SK-N-SH (cell line): ENCODE results near the gene PLA2G2C. TPM values are rescaled to one million over a fixed set of nuclear protein-coding genes. Genes with fewer than 3 reads are reported as not detected.

Source experiments
- CTCF ChIA-PET: fragments of 300-600, 350-600 bp; formaldehyde crosslinking; extraction: SDS; loops from one replicate; lab custom pipeline; 2021; lab: Yijun Ruan, JAX
- POLR2A ChIA-PET: fragments of 350-600 bp; sonication (Branson Sonifier 250); formaldehyde crosslinking; extraction: SDS; loops from one replicate; lab custom pipeline; 2020; ENCODE audit warnings: antibody characterized with exemption, inconsistent platforms; lab: Yijun Ruan, JAX
- DNase-seq: peaks from one replicate; pipeline ENCODE4 v3.0.0; 2012
- H2AFZ ChIP-seq: fragments of 200-600 bp; sonication (generic); 2 replicates; pipeline ENCODE4 v1.8.1; 2016; ENCODE audit warnings: antibody characterized with exemption, mild to moderate bottlenecking, low read depth
- H3F3A ChIP-seq: fragments of 200-600 bp; sonication (generic); replicated peaks from 2 replicates; pipeline ENCODE3; 2016; ENCODE audit warnings: antibody characterized with exemption, mild to moderate bottlenecking; ENCODE audit not compliant: insufficient read depth
- H3K27ac ChIP-seq, 2 experiments: fragments of 200-500 bp in 1 of 2; fragments of 200-600 bp in 1 of 2; sonication (Bioruptor generic) in 1 of 2; sonication (generic), shearing (Covaris generic) in 1 of 2; 2 replicates each; pipeline versions ENCODE4 v1.5.1 to v1.6.1; 2014 to 2016; ENCODE audit warnings: low read depth in 2 of 2, inconsistent platforms in 1 of 2, low read length in 1 of 2, mild to moderate bottlenecking in 1 of 2, mixed read lengths in 1 of 2
- H3K27me3 ChIP-seq: fragments of 200-600 bp; sonication (generic), shearing (Covaris generic); 2 replicates; pipeline ENCODE4 v1.6.1; 2016; ENCODE audit warnings: mixed run types; ENCODE audit not compliant: insufficient read depth
- H3K36me3 ChIP-seq, 2 experiments: fragments of 200-500 bp in 1 of 2; fragments of 200-600 bp in 1 of 2; sonication (Bioruptor generic) in 1 of 2; sonication (generic) in 1 of 2; replicated peaks in 1 of 2; 2 replicates each; pipeline versions ENCODE3 to v1.5.1; 2014 to 2016; ENCODE audit warnings: low read length in 1 of 2, mild to moderate bottlenecking in 1 of 2; ENCODE audit not compliant: insufficient read depth in 2 of 2, control insufficient read depth in 1 of 2
- H3K4me1 ChIP-seq, 2 experiments: fragments of 200-500 bp in 1 of 2; fragments of 200-600 bp in 1 of 2; sonication (Bioruptor generic) in 1 of 2; sonication (generic), shearing (Covaris generic) in 1 of 2; 2 replicates each; pipeline versions ENCODE4 v1.5.1 to v1.6.1; 2014 to 2016; ENCODE audit warnings: low read depth in 1 of 2, low read length in 1 of 2, mixed run types in 1 of 2; ENCODE audit not compliant: insufficient read depth in 2 of 2, control insufficient read depth in 1 of 2
- H3K4me2 ChIP-seq: fragments of 200-600 bp; sonication (generic), shearing (Covaris generic); 2 replicates; pipeline ENCODE4 v1.6.1; 2017; ENCODE audit warnings: mixed run types
- H3K4me3 ChIP-seq, 2 experiments: fragments of 200-500 bp in 1 of 2; fragments of 200-600 bp in 1 of 2; sonication (Bioruptor generic) in 1 of 2; sonication (generic), shearing (Covaris generic) in 1 of 2; 2 replicates each; pipeline versions ENCODE4 v1.5.1 to v1.8.1; 2014 to 2016; ENCODE audit warnings: low read depth in 2 of 2, inconsistent platforms in 1 of 2, low read length in 1 of 2, mild to moderate bottlenecking in 1 of 2, mixed read lengths in 1 of 2, moderate library complexity in 1 of 2
- H3K79me2 ChIP-seq: fragments of 200-600 bp; sonication (generic); 2 replicates; pipeline ENCODE4 v1.8.1; 2017; ENCODE audit warnings: mild to moderate bottlenecking; ENCODE audit not compliant: insufficient read depth
- H3K9ac ChIP-seq: fragments of 200-600 bp; sonication (generic); 2 replicates; pipeline ENCODE4 v1.6.1; 2017; ENCODE audit warnings: mixed run types
- H3K9me2 ChIP-seq: fragments of 200-600 bp; sonication (generic); 2 replicates; pipeline ENCODE4 v1.6.1; 2017; ENCODE audit warnings: mixed run types
- H3K9me3 ChIP-seq: fragments of 200-600 bp; sonication (generic); 2 replicates; pipeline ENCODE4 v1.6.1; 2017; ENCODE audit warnings: mixed run types, mild to moderate bottlenecking, moderate library complexity
- H4K20me1 ChIP-seq: fragments of 200-600 bp; sonication (generic); 2 replicates; pipeline ENCODE4 v1.6.1; 2017; ENCODE audit warnings: mild to moderate bottlenecking, mixed run types; ENCODE audit not compliant: insufficient read depth
- CHD2 ChIP-seq: fragments of 150-350 bp; IDR thresholded peaks from 2 replicates; pipeline ENCODE4 v1.6.1; 2018; ENCODE audit warnings: low read length; ENCODE audit not compliant: partially characterized antibody
- CTCF ChIP-seq: fragments of 200-600 bp; sonication (generic); IDR thresholded peaks from 2 replicates; pipeline ENCODE4 v1.6.1; 2017; ENCODE audit warnings: antibody characterized with exemption, mild to moderate bottlenecking, moderate library complexity
- ELF1 ChIP-seq: IDR thresholded peaks from 2 replicates; pipeline ENCODE4 v1.4.0; 2012
- EZH2phosphoT487 ChIP-seq: fragments of 200-600 bp; sonication (generic); IDR thresholded peaks from 2 replicates; pipeline ENCODE4 v1.6.1; 2017; ENCODE audit warnings: low read depth, mixed run types, mild to moderate bottlenecking, antibody characterized with exemption, moderate library complexity, borderline replicate concordance
- FOXJ3 ChIP-seq: sonication (generic); formaldehyde crosslinking; IDR thresholded peaks from 2 replicates; pipeline ENCODE4 v1.5.1; 2020; ENCODE audit warnings: mild to moderate bottlenecking, missing genetic modification reagents
- GABPA ChIP-seq: IDR thresholded peaks from 2 replicates; pipeline ENCODE4 v1.4.0; 2012; ENCODE audit warnings: low read depth, mild to moderate bottlenecking
- JUND ChIP-seq: IDR thresholded peaks from 2 replicates; pipeline ENCODE4 v1.4.0; 2012
- MXI1 ChIP-seq: IDR thresholded peaks from 2 replicates; pipeline ENCODE4 v1.6.1; 2012; ENCODE audit warnings: mild to moderate bottlenecking, low read depth, low read length, improper control_type of control experiment
- NFIC ChIP-seq: IDR thresholded peaks from 2 replicates; pipeline ENCODE4 v1.4.0; 2012; ENCODE audit warnings: borderline replicate concordance
- POLR2AphosphoS5 ChIP-seq: IDR thresholded peaks from 2 replicates; pipeline ENCODE4 v1.6.1; 2012; ENCODE audit warnings: low read depth, low read length
- RCOR1 ChIP-seq: fragments of 150-350 bp; IDR thresholded peaks from 2 replicates; pipeline ENCODE4 v1.6.1; 2017; ENCODE audit warnings: antibody characterized with exemption, low read length
- RFX5 ChIP-seq: IDR thresholded peaks from 2 replicates; pipeline ENCODE4 v1.6.1; 2012; ENCODE audit warnings: mild to moderate bottlenecking, improper control_type of control experiment, low read length
- RXRA ChIP-seq: IDR thresholded peaks from 2 replicates; pipeline ENCODE4 v1.4.0; 2012; ENCODE audit warnings: low read depth, mild to moderate bottlenecking, borderline replicate concordance
- SIN3A ChIP-seq: IDR thresholded peaks from 2 replicates; pipeline ENCODE4 v1.6.1; 2012; ENCODE audit warnings: low read depth, mild to moderate bottlenecking, low read length, moderate library complexity, borderline replicate concordance
- SMC3 ChIP-seq: IDR thresholded peaks from 2 replicates; pipeline ENCODE4 v1.6.1; 2012; ENCODE audit warnings: low read depth, low read length, improper control_type of control experiment
- TAF1 ChIP-seq: IDR thresholded peaks from 2 replicates; pipeline ENCODE4 v1.6.1; 2012; ENCODE audit warnings: low read depth, mild to moderate bottlenecking, low read length, moderate library complexity, borderline replicate concordance
- TCF12 ChIP-seq: IDR thresholded peaks from 2 replicates; pipeline ENCODE4 v1.4.0; 2012
- YY1 ChIP-seq: IDR thresholded peaks from 2 replicates; pipeline ENCODE4 v1.4.0; 2012; ENCODE audit warnings: low read depth, mild to moderate bottlenecking
- ZBTB33 ChIP-seq: IDR thresholded peaks from 2 replicates; pipeline ENCODE4 v1.4.0; 2012; ENCODE audit warnings: low read depth, borderline replicate concordance
- WGBS: methylation state at CpG from one replicate; pipeline ENCODE4 v1.1.6; 2017; ENCODE audit warnings: low lambda C conversion rate; 5-methylcytosine and 5-hydroxymethylcytosine counted together
- polyA plus RNA-seq, 3 experiments: library from polyadenylated mRNA; depleted of rRNA; stranded (reverse); fragments of >200 nt; gene quantifications; 2 replicates each; pipeline ENCODE4 v1.2.3, GENCODE V29; 2012
- TF ChIP-seq, protein P1 (sequence below): IDR thresholded peaks from 2 replicates; pipeline ENCODE4 v1.4.0; 2012; ENCODE audit warnings: low read depth, borderline replicate concordance

Gene PLA2G2C
- polyA plus RNA-seq, 1 of the 3 experiments (the other 2 are of a cell fraction) = not detected

- Histone ChIP-seq H2AFZ (no peak overlapping the region), H3K4me1 (peaks cover 0 to 8% of the 10 kb centered on the region in 2 experiments; a peak in 2 of 4 replicates), H3K9me3 (no peaks in the 10 kb centered on the region), H3K4me3 (no peak overlapping the region), H3K27me3 (peaks cover 35% of the 10 kb centered on the region; the same call in 1 of the 2 replicates), H3K9ac (no peak overlapping the region), H3K79me2 (no peaks in the 10 kb centered on the region), H3K27ac (no peak overlapping the region), H3K9me2 (no peaks in the 10 kb centered on the region), H3F3A (no peaks in the 10 kb centered on the region), H4K20me1 (no peaks in the 10 kb centered on the region), H3K4me2 (no peak overlapping the region), H3K36me3 (no peaks in the 10 kb centered on the region)
- 49% methylated on average over 2 of the region's 2 CpGs for WGBS
- POLR2A ChIA-PET = no interaction called here
- TF ChIP-seq POLR2AphosphoS5 = no peak
- TF ChIP-seq MXI1 = no peak
- TF ChIP-seq, protein P1, sequence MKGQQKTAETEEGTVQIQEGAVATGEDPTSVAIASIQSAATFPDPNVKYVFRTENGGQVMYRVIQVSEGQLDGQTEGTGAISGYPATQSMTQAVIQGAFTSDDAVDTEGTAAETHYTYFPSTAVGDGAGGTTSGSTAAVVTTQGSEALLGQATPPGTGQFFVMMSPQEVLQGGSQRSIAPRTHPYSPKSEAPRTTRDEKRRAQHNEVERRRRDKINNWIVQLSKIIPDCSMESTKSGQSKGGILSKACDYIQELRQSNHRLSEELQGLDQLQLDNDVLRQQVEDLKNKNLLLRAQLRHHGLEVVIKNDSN = no peak
- TF ChIP-seq RFX5 = no peak
- no peak for TF ChIP-seq SMC3
- TF ChIP-seq FOXJ3 = no peak
- CTCF ChIA-PET = interaction anchor here (1.3 to 2.8 kb wide), 5 partner anchors 12 to 265 kb away, joined by 3 to 17 read pairs (median 9); no protein-coding TSS in a partner anchor
- no peak for DNase-seq
Measured at GRCh38 chr1:20229171-20229570, 42.9 kb upstream of the PLA2G2C start.

DNA sequence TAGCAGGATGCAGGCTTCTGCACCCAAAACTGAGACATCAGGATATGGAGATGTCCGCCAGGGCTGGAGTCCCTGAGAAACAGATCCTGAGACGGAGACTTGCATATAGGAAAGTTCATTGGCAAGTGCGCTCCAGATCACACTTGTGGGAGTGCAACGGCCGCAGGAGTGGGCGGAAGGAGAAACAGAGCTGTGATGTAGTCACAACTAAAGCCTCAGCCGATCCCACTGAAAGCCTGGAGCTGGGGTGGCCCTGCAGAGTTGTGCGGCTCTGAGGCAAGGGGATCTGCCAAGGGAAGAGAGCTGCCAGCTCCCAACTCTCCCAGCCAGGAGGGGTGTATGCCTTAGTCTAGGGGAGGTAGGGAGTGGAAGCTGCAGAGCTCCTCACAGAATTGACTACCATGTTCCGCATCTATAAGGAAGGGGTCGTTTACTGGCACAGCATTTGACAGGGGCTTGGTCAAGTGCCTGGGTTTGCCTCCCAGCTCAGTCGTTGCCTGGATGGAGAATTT lies 42.1 kb upstream of the PLA2G2C start:
- H2AFZ ChIP-seq = no peak overlapping the region
- CTCF ChIA-PET = interaction anchor here (0.9 to 2.4 kb wide), 8 partner anchors 11 to 265 kb away, joined by 3 to 14 read pairs (median 4); no protein-coding TSS in a partner anchor
- H3K4me1 ChIP-seq = no peaks in the 10 kb centered on the region
- no peaks in the 10 kb centered on the region for H4K20me1 ChIP-seq
- WGBS = 54% methylated on average over 11 of the region's 11 CpGs
- no peaks in the 10 kb centered on the region for H3K9me2 ChIP-seq
- H3K79me2 ChIP-seq = no peaks in the 10 kb centered on the region
- H3K9me3 ChIP-seq = no peaks in the 10 kb centered on the region
- TF ChIP-seq EZH2phosphoT487 (no peak), GABPA (no peak), ZBTB33 (no peak), RFX5 (no peak), TAF1 (no peak), NFIC (no peak), SIN3A (no peak), ELF1 (no peak), RXRA (no peak), MXI1 (no peak), YY1 (no peak), TCF12 (no peak), CHD2 (no peak), RCOR1 (no peak), CTCF (no peak), JUND (no peak)
- H3K4me2 ChIP-seq = no peak overlapping the region
- POLR2A ChIA-PET = no interaction called here
- H3F3A ChIP-seq = no peaks in the 10 kb centered on the region
- H3K27me3 ChIP-seq = peaks cover 28% of the 10 kb centered on the region; the same call in 1 of the 2 replicates
- H3K4me3 ChIP-seq = no peak overlapping the region
- no peak overlapping the region for H3K27ac ChIP-seq
- H3K9ac ChIP-seq = no peak overlapping the region
- H3K36me3 ChIP-seq = no peaks in the 10 kb centered on the region
- DNase-seq = no peak
